HCT116 (cell line): ENCODE data around the gene ZYG11A. TPM values are rescaled to one million over a fixed set of nuclear protein-coding genes. Genes with fewer than 3 reads are reported as not detected.
"Not testable (repeated sequence)": the region's sequence is repeated elsewhere in the genome, so short reads cannot be mapped to it uniquely, and the experiment has no call there.

Source experiments
- ATAC-seq: fragments of 200-7000 bp; cut with Tn5 transposase; 2 replicates; pipeline ENCODE4 v1.9.1; 2020; ENCODE audit warnings: mild to moderate bottlenecking, moderate library complexity
- BruUV-seq: library from RNA; stranded (reverse); fragments of 400-500 nt; replicated peaks from 2 replicates; lab custom pipeline; 2021; lab: Mats Ljungman, UMichigan
- CTCF ChIA-PET: fragments of 300-600 bp; sonication (Branson Sonifier 250); formaldehyde crosslinking; loops from one replicate; lab custom pipeline; 2021; ENCODE audit warnings: antibody characterized with exemption; lab: Charles Lee
- POLR2A ChIA-PET: fragments of 300-600, 350-600 bp; sonication (Branson Sonifier 250); formaldehyde crosslinking; loops from one replicate; lab custom pipeline; 2021; ENCODE audit warnings: antibody characterized with exemption; lab: Charles Lee
- RAD21 ChIA-PET, 2 experiments: fragments of 300-600 bp; sonication (Branson Sonifier 250); formaldehyde crosslinking; loops; one replicate each; lab custom pipeline; 2023; ENCODE audit warnings: low total read pairs in 2 of 2; ENCODE audit not compliant: uncharacterized antibody in 2 of 2, unreplicated experiment in 2 of 2, low non-redundant PET in 1 of 2; lab: Charles Lee
- DNase-seq: peaks from one replicate; pipeline ENCODE4 v3.0.0-alpha.2; 2010; ENCODE audit warnings: low read depth, low spot score
- H2AFZ ChIP-seq: fragments of 200-600 bp; shearing (Covaris generic), sonication (generic); 2 replicates; pipeline ENCODE4 v1.6.1; 2017; ENCODE audit warnings: low read depth, mixed run types, mixed read lengths, antibody characterized with exemption, low read length; ENCODE audit not compliant: poor library complexity, severe bottlenecking
- H3K27ac ChIP-seq: 2 replicates; pipeline ENCODE4 v1.5.1; 2012; ENCODE audit warnings: low read depth, low read length
- H3K27me3 ChIP-seq: fragments of 200-600 bp; sonication (generic); 2 replicates; pipeline ENCODE4 v1.6.1; 2016; ENCODE audit warnings: mixed run types, low read length, mixed read lengths; ENCODE audit not compliant: insufficient read depth
- H3K36me3 ChIP-seq, 2 experiments: fragments of 200-500 bp in 1 of 2; fragments of 200-600 bp in 1 of 2; sonication (Bioruptor generic) in 1 of 2; sonication (generic) in 1 of 2; 2 replicates each; pipeline versions ENCODE4 v1.5.1 to v1.6.1; 2014 to 2016; ENCODE audit warnings: low read length in 2 of 2, inconsistent platforms in 1 of 2, mixed read lengths in 1 of 2, mixed run types in 1 of 2; ENCODE audit not compliant: insufficient read depth in 2 of 2, control insufficient read depth in 1 of 2
- H3K4me1 ChIP-seq, 2 experiments: fragments of 200-600 bp in 1 of 2; sonication (generic) in 1 of 2; 2 replicates each; pipeline versions ENCODE4 v1.5.1 to v1.6.1; 2012 to 2017; ENCODE audit warnings: low read length in 2 of 2, inconsistent platforms in 1 of 2, mild to moderate bottlenecking in 1 of 2, mixed read lengths in 1 of 2, mixed run types in 1 of 2, moderate library complexity in 1 of 2; ENCODE audit not compliant: insufficient read depth in 2 of 2, control insufficient read depth in 1 of 2
- H3K4me2 ChIP-seq: fragments of 200-600 bp; sonication (generic); 2 replicates; pipeline ENCODE4 v1.6.1; 2017; ENCODE audit warnings: mixed run types, low read length, mixed read lengths
- H3K4me3 ChIP-seq, 2 experiments: fragments of 200-600 bp in 1 of 2; sonication (generic) in 1 of 2; replicated peaks in 1 of 2; 2 replicates each; pipeline ENCODE4 v1.5.1; 2011 to 2016; ENCODE audit warnings: low read length in 2 of 2, control low read depth in 1 of 2, low read depth in 1 of 2, mild to moderate bottlenecking in 1 of 2, mixed read lengths in 1 of 2, mixed run types in 1 of 2
- H3K79me2 ChIP-seq: fragments of 200-600 bp; sonication (generic); 2 replicates; pipeline ENCODE4 v1.6.1; 2017; ENCODE audit warnings: mild to moderate bottlenecking, mixed run types, low read length, moderate library complexity, mixed read lengths; ENCODE audit not compliant: insufficient read depth
- H3K9ac ChIP-seq: fragments of 200-600 bp; sonication (generic); 2 replicates; pipeline ENCODE4 v1.6.1; 2016; ENCODE audit warnings: low read length, mixed read lengths
- H3K9me2 ChIP-seq: fragments of 200-600 bp; sonication (generic), shearing (Covaris generic); 2 replicates; pipeline ENCODE4 v1.6.1; 2017; ENCODE audit warnings: mixed run types, mild to moderate bottlenecking, moderate library complexity; ENCODE audit not compliant: insufficient read depth
- H3K9me3 ChIP-seq, 2 experiments: fragments of 200-500 bp in 1 of 2; fragments of 200-600 bp in 1 of 2; sonication (Bioruptor generic) in 1 of 2; sonication (generic) in 1 of 2; 2 replicates each; pipeline ENCODE4 v1.6.1; 2014 to 2017; ENCODE audit warnings: low read length in 2 of 2, mixed read lengths in 2 of 2, inconsistent platforms in 1 of 2, low read depth in 1 of 2, mild to moderate bottlenecking in 1 of 2, mixed run types in 1 of 2, moderate library complexity in 1 of 2; ENCODE audit not compliant: control insufficient read depth in 1 of 2, insufficient read depth in 1 of 2
- H4K20me1 ChIP-seq: fragments of 200-600 bp; sonication (generic), shearing (Covaris generic); 2 replicates; pipeline ENCODE4 v1.6.1; 2017; ENCODE audit warnings: mixed run types, mild to moderate bottlenecking, moderate library complexity; ENCODE audit not compliant: insufficient read depth
- CBX3 ChIP-seq: IDR thresholded peaks from 2 replicates; pipeline ENCODE4 v1.6.1; 2012; ENCODE audit warnings: low read depth
- CEBPB ChIP-seq: IDR thresholded peaks from 2 replicates; pipeline ENCODE4 v1.6.1; 2012; ENCODE audit warnings: low read depth
- EGR1 ChIP-seq: IDR thresholded peaks from 2 replicates; pipeline ENCODE4 v1.6.1; 2012; ENCODE audit warnings: low read depth
- FOSL1 ChIP-seq: IDR thresholded peaks from 2 replicates; pipeline ENCODE4 v1.6.1; 2012; ENCODE audit warnings: low read depth
- POLR2AphosphoS5 ChIP-seq: IDR thresholded peaks from 2 replicates; pipeline ENCODE4 v1.6.1; 2011; ENCODE audit warnings: mild to moderate bottlenecking, low read depth, low read length, moderate library complexity
- RAD21 ChIP-seq: IDR thresholded peaks from 2 replicates; pipeline ENCODE4 v1.6.1; 2012; ENCODE audit warnings: low read depth, mild to moderate bottlenecking
- TCF7L2 ChIP-seq: IDR thresholded peaks from 2 replicates; pipeline ENCODE4 v1.7.0; 2011; ENCODE audit warnings: borderline replicate concordance, inconsistent platforms; ENCODE audit not compliant: insufficient read depth, insufficient read length; ENCODE audit errors: extremely low read depth
- ZFX ChIP-seq: fragments of 450-650 bp; IDR thresholded peaks from 2 replicates; pipeline ENCODE4 v1.6.1; 2017
- ZNF274 ChIP-seq: fragments of 200-500 bp; sonication (Bioruptor generic); IDR thresholded peaks from 2 replicates; pipeline ENCODE4 v1.6.1; 2014; ENCODE audit warnings: mild to moderate bottlenecking, low read depth, low read length, inconsistent platforms
- intact Hi-C: fragments of 100-400 bp; cut with micrococcal nuclease; formaldehyde crosslinking; loops from 2 replicates; pipeline ENCODE4 v1.10.0; 2022
- total RNA-seq: library from RNA; stranded (reverse); gene quantifications from one replicate; pipeline ENCODE4 v1.2.1, GENCODE V29; 2021; ENCODE audit not compliant: unreplicated experiment
- TF ChIP-seq, protein P1 (sequence below): IDR thresholded peaks from 2 replicates; pipeline ENCODE4 v1.6.1; 2011; ENCODE audit warnings: mild to moderate bottlenecking, low read length, moderate library complexity; ENCODE audit not compliant: insufficient replicate concordance; ENCODE audit errors: extremely low read depth
- TF ChIP-seq, protein P2 (sequence below): IDR thresholded peaks from 2 replicates; pipeline ENCODE4 v1.6.1; 2012
- TF ChIP-seq, protein P3 (sequence below): IDR thresholded peaks from 2 replicates; pipeline ENCODE4 v1.6.1; 2012

ZYG11A gene
- total RNA-seq, 1 experiment from 2014 or later = 0.05 TPM

GRCh38 chr1:52801011-52801410 lies 41.5 kb upstream of the ZYG11A start (continued):
- TF ChIP-seq, protein P1, sequence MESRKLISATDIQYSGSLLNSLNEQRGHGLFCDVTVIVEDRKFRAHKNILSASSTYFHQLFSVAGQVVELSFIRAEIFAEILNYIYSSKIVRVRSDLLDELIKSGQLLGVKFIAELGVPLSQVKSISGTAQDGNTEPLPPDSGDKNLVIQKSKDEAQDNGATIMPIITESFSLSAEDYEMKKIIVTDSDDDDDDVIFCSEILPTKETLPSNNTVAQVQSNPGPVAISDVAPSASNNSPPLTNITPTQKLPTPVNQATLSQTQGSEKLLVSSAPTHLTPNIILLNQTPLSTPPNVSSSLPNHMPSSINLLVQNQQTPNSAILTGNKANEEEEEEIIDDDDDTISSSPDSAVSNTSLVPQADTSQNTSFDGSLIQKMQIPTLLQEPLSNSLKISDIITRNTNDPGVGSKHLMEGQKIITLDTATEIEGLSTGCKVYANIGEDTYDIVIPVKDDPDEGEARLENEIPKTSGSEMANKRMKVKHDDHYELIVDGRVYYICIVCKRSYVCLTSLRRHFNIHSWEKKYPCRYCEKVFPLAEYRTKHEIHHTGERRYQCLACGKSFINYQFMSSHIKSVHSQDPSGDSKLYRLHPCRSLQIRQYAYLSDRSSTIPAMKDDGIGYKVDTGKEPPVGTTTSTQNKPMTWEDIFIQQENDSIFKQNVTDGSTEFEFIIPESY = no peak

DNA sequence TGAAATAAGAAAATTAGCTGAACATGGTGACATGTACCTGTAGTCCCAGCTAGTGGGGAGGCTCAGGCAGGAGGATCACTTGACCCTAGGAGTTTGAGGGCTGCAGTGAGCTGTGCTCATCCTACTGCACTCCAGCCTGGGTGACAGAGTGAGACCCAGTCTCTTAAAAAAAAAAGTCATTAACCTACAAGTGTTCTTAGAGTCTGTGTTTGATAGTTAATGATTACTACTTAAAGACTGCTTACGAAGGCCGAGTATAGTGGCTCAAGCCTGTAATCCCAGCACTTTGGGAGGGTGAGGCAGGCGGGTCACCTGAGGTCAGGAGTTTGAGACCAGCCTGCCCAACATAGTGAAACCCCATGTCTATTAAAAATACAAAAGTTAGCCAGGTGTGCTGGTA lies 38.5 kb upstream of the ZYG11A start:
- ATAC-seq, H3K36me3 ChIP-seq, DNase-seq, POLR2A ChIA-PET, H3K4me3 ChIP-seq, H3K9me3 ChIP-seq, H4K20me1 ChIP-seq, H3K9ac ChIP-seq, H3K79me2 ChIP-seq, H2AFZ ChIP-seq, RAD21 ChIA-PET, intact Hi-C loops, H3K27ac ChIP-seq, BruUV-seq, H3K4me1 ChIP-seq, H3K9me2 ChIP-seq, H3K4me2 ChIP-seq, CTCF ChIA-PET, H3K27me3 ChIP-seq: not testable (repeated sequence)

DNA sequence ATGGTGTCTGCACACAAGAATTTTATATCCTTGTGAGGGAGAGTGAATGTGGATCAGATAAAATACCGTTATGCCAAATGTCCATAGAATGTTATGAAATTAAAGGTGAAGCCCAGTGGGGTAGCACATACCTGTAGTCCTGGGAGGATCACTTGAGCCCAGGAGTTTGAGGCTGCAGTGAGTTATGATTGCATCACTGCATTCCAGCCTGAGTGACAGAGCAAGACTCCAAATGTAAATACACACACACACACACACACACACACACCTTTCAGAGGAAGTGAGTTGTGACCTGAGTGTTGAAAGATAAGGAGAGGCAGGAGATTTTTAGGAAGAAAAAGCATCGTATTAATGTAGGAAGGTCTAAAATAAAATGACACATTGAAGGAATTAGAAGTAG lies 28.1 kb upstream of the ZYG11A start:
- ATAC-seq (0 out of 2 replicates have a peak, but pooled peaks have one; percentile 20), DNase-seq (peak; percentile 8)
- Histone ChIP-seq H3K27ac (no peak overlapping the region), H2AFZ (no peak overlapping the region), H3K79me2 (no peaks in the 10 kb centered on the region), H3K9me3 (no peaks in the 10 kb centered on the region), H3K9me2 (no peaks in the 10 kb centered on the region), H4K20me1 (no peaks in the 10 kb centered on the region), H3K4me3 (no peak overlapping the region), H3K4me2 (no peak overlapping the region), H3K36me3 (peaks cover 0 to 2% of the 10 kb centered on the region in 2 experiments; a peak in 1 of 4 replicates), H3K9ac (no peak overlapping the region), H3K27me3 (no peaks in the 10 kb centered on the region), H3K4me1 (no peaks in the 10 kb centered on the region)
- ChIA-PET RAD21 (no interaction called here), CTCF (no interaction called here), POLR2A (no interaction called here)
- intact Hi-C loops = no loop called here
- TF ChIP-seq ZFX (no peak), POLR2AphosphoS5 (no peak), CBX3 (0 out of 2 replicates have a peak, but pooled peaks have one; percentile 22), RAD21 (no peak), FOSL1 (peak; percentile 46), EGR1 (no peak), CEBPB (peak; percentile 86), TCF7L2 (no peak), ZNF274 (no peak)
- TF ChIP-seq, protein P2, sequence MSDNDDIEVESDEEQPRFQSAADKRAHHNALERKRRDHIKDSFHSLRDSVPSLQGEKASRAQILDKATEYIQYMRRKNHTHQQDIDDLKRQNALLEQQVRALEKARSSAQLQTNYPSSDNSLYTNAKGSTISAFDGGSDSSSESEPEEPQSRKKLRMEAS = no peak
- TF ChIP-seq, protein P3, sequence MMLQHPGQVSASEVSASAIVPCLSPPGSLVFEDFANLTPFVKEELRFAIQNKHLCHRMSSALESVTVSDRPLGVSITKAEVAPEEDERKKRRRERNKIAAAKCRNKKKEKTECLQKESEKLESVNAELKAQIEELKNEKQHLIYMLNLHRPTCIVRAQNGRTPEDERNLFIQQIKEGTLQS = peak; percentile 74; the same call in 1 of the 2 replicates
- no TSS peak for BruUV-seq
